Left renal pelvis (tissue), 4 donors: ENCODE results near the gene ZSCAN12. TPM values are rescaled to one million over a fixed set of nuclear protein-coding genes. Genes with fewer than 3 reads are reported as not detected.

Experiments
- DNase-seq, 4 donors: peaks; one replicate each; pipeline ENCODE4 v3.0.0-alpha.2; 2013; ENCODE audit warnings: low read depth in 4 of 4, low spot score in 3 of 4
- polyA plus RNA-seq, 4 donors: library from polyadenylated mRNA; unstranded; fragments of 120-200 nt; gene quantifications; one replicate each; pipeline ENCODE4 v1.2.1, GENCODE V29; 2013; ENCODE audit not compliant: insufficient read length in 4 of 4

The ZSCAN12 gene
- polyA plus RNA-seq, 4 donors, result 10.9 to 16.8 (median 15.0) TPM

GRCh38 chr6:28355743-28356665 lies 43.5 kb downstream of the ZSCAN12 start:
- peak in 3 of 4 donors; percentile 81 to 89 (median 81) for DNase-seq

GRCh38 chr6:28354688-28355554 lies 44.6 kb downstream of the ZSCAN12 start:
- DNase-seq, result no peak

GRCh38 chr6:28353981-28354676 lies 45.4 kb downstream of the ZSCAN12 start:
- no peak for DNase-seq

GRCh38 chr6:28353356-28353755 lies 46.2 kb downstream of the ZSCAN12 start:
- no peak for DNase-seq

- no peak for DNase-seq
Observed at GRCh38 chr6:28351493-28351925, 48.0 kb downstream of the ZSCAN12 start.

GRCh38 chr6:28351087-28351486 lies 48.5 kb downstream of the ZSCAN12 start:
- no peak for DNase-seq

- peak in 3 of 4 donors; percentile 70 to 82 (median 79) for DNase-seq
Observed at GRCh38 chr6:28349892-28350737, 49.4 kb downstream of the ZSCAN12 start, which contains the start of gene ZKSCAN3. ZKSCAN3 (plus strand) TSS chr6:28349947; CDS start chr6:28359587, 9,640 bp downstream.

GRCh38 chr6:28349344-28349891 lies 50.1 kb downstream of the ZSCAN12 start:
- no peak for DNase-seq

GRCh38 chr6:28347119-28347518 lies 52.4 kb downstream of the ZSCAN12 start:
- no peak for DNase-seq

- DNase-seq, result no peak
Observed at GRCh38 chr6:28345201-28345600, 54.3 kb downstream of the ZSCAN12 start.

GRCh38 chr6:28343898-28344677 lies 55.5 kb downstream of the ZSCAN12 start:
- no peak for DNase-seq

GRCh38 chr6:28340310-28341095 lies 59.0 kb downstream of the ZSCAN12 start:
- no peak for DNase-seq

- peak in 1 of 4 donors; percentile 10 for DNase-seq
Observed at GRCh38 chr6:28337121-28337520, 62.4 kb downstream of the ZSCAN12 start.

GRCh38 chr6:28336284-28337120 lies 63.0 kb downstream of the ZSCAN12 start:
- peak in 3 of 4 donors; percentile 71 to 75 (median 74) for DNase-seq

GRCh38 chr6:28335564-28336283 lies 63.8 kb downstream of the ZSCAN12 start, which contains the start of gene ZSCAN31:
ZSCAN31 (minus strand) TSS chr6:28336148; CDS start chr6:28329683, 6,465 bp downstream.
- DNase-seq, result peak; percentile 95 to 99 (median 96)

- DNase-seq, result peak in 1 of 4 donors; percentile 10
Observed at GRCh38 chr6:28335040-28335563, 64.4 kb downstream of the ZSCAN12 start.
